Lung (tissue), 12 donors: ENCODE results near the gene ASPSCR1. TPM values are rescaled to one million over a fixed set of nuclear protein-coding genes. Genes with fewer than 3 reads are reported as not detected.

Source experiments
- ATAC-seq: fragments of 200-7000 bp; cut with Tn5 transposase; one replicate; pipeline ENCODE4 v1.9.1; 2020; ENCODE audit warnings: moderate number of reproducible peaks; ENCODE audit not compliant: insufficient read depth, low FRiP score
- DNase-seq, 3 donors: peaks; one replicate each; pipeline ENCODE4 v3.0.0-alpha.2; 2013 to 2017
- H3K27ac ChIP-seq, 2 donors: one replicate each; pipeline ENCODE4 v1.5.1; 2013; ENCODE audit warnings: mild to moderate bottlenecking in 2 of 2, moderate library complexity in 2 of 2, control low read depth in 1 of 2, inconsistent platforms in 1 of 2, low read depth in 1 of 2, low read length in 1 of 2
- H3K27me3 ChIP-seq, 3 donors: one replicate each; pipeline ENCODE4 v1.5.1; 2013; ENCODE audit warnings: low read length in 2 of 3; ENCODE audit not compliant: control insufficient read depth in 3 of 3, insufficient read depth in 3 of 3
- H3K36me3 ChIP-seq, 4 donors: one replicate each; pipeline ENCODE4 v1.5.1; 2013; ENCODE audit warnings: low read length in 4 of 4, mild to moderate bottlenecking in 1 of 4, moderate library complexity in 1 of 4; ENCODE audit not compliant: control insufficient read depth in 4 of 4, insufficient read depth in 4 of 4
- H3K4me1 ChIP-seq, 5 donors: one replicate each; pipeline ENCODE4 v1.5.1; 2013; ENCODE audit warnings: low read length in 5 of 5, mild to moderate bottlenecking in 2 of 5, moderate library complexity in 1 of 5; ENCODE audit not compliant: control insufficient read depth in 5 of 5, insufficient read depth in 5 of 5
- H3K4me3 ChIP-seq: one replicate; pipeline ENCODE4 v1.5.1; 2013; ENCODE audit warnings: mild to moderate bottlenecking, control low read depth, moderate library complexity
- H3K9ac ChIP-seq, 2 donors: one replicate each; pipeline ENCODE4 v1.5.1; 2013; ENCODE audit warnings: low read length in 2 of 2, control low read depth in 1 of 2; ENCODE audit not compliant: insufficient read depth in 1 of 2
- H3K9me3 ChIP-seq, 4 donors: one replicate each; pipeline ENCODE4 v1.5.1; 2013; ENCODE audit warnings: low read length in 3 of 4, mild to moderate bottlenecking in 1 of 4, moderate library complexity in 1 of 4; ENCODE audit not compliant: control insufficient read depth in 4 of 4, insufficient read depth in 3 of 4
- WGBS, 2 donors: extraction: QIAGEN DNeasy Blood & Tissue Kit; methylation state at CpG; one replicate each; pipeline ENCODE4 v1.1.7; 2013; 5-methylcytosine and 5-hydroxymethylcytosine counted together
- polyA plus RNA-seq, 2 donors: library from polyadenylated mRNA; stranded (reverse); fragments of 200-250 nt; gene quantifications; one replicate each; pipeline ENCODE4 v1.2.1, GENCODE V29; 2013
- total RNA-seq, 2 donors: library from RNA; depleted of rRNA in 1 of 2; stranded (reverse); fragments of >200 nt in 1 of 2; gene quantifications; one replicate each; pipeline ENCODE4 v1.2.1, GENCODE V29; 2014 to 2021
- TF ChIP-seq, protein P1 (sequence below): IDR thresholded peaks from 2 replicates; pipeline ENCODE4 v1.5.1; 2012; ENCODE audit warnings: mild to moderate bottlenecking; ENCODE audit errors: control extremely low read depth, extremely low read depth
- donor health status: control.
- donor health status: control.
- donor health status: Bipolar disorder and iron deficiency.
- donor health status: healthy.
- donor health status: DM: yes; HTN: yes; CAD: no.

The ASPSCR1 gene
- total and polyA plus RNA-seq, 4 donors = 22.9 to 68.6 (median 42.4) TPM

DNA sequence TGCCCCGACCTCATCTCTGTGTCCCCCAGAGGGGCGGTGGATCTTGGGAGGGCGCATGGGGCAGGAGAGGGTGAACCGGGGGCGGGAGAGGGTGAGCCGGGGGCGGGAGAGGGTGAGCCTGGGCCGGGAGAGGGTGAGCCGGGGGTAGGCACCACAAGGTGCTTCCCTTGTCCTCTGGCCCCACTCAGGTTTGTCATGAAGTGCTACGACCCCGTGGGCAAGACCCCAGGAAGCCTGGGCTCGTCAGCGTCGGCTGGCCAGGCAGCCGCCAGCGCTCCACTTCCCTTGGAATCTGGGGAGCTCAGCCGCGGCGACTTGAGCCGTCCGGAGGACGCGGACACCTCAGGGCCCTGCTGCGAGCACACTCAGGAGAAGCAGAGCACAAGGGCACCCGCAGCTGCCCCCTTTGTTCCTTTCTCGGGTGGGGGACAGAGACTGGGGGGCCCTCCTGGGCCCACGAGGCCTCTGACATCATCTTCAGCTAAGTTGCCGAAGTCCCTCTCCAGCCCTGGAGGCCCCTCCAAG lies 18.9 kb downstream of the ASPSCR1 start:
- no peak for ATAC-seq
- no peaks in the 10 kb centered on the region for H3K27me3 ChIP-seq
- H3K4me3 ChIP-seq = no peak overlapping the region
- 91 to 94% methylated on average over 27 to 28 of the region's 28 CpGs for WGBS, 2 donors
- H3K36me3 ChIP-seq = peaks cover 0 to 19% (median 1%) of the 10 kb centered on the region in 4 donors
- H3K9ac ChIP-seq = no peak overlapping the region
- DNase-seq = no peak
- TF ChIP-seq, protein P1, sequence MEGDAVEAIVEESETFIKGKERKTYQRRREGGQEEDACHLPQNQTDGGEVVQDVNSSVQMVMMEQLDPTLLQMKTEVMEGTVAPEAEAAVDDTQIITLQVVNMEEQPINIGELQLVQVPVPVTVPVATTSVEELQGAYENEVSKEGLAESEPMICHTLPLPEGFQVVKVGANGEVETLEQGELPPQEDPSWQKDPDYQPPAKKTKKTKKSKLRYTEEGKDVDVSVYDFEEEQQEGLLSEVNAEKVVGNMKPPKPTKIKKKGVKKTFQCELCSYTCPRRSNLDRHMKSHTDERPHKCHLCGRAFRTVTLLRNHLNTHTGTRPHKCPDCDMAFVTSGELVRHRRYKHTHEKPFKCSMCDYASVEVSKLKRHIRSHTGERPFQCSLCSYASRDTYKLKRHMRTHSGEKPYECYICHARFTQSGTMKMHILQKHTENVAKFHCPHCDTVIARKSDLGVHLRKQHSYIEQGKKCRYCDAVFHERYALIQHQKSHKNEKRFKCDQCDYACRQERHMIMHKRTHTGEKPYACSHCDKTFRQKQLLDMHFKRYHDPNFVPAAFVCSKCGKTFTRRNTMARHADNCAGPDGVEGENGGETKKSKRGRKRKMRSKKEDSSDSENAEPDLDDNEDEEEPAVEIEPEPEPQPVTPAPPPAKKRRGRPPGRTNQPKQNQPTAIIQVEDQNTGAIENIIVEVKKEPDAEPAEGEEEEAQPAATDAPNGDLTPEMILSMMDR = no peak
- H3K9me3 ChIP-seq = no peaks in the 10 kb centered on the region
- no peak overlapping the region for H3K27ac ChIP-seq
- peaks cover 0 to 61% (median 15%) of the 10 kb centered on the region in 5 donors for H3K4me1 ChIP-seq

DNA sequence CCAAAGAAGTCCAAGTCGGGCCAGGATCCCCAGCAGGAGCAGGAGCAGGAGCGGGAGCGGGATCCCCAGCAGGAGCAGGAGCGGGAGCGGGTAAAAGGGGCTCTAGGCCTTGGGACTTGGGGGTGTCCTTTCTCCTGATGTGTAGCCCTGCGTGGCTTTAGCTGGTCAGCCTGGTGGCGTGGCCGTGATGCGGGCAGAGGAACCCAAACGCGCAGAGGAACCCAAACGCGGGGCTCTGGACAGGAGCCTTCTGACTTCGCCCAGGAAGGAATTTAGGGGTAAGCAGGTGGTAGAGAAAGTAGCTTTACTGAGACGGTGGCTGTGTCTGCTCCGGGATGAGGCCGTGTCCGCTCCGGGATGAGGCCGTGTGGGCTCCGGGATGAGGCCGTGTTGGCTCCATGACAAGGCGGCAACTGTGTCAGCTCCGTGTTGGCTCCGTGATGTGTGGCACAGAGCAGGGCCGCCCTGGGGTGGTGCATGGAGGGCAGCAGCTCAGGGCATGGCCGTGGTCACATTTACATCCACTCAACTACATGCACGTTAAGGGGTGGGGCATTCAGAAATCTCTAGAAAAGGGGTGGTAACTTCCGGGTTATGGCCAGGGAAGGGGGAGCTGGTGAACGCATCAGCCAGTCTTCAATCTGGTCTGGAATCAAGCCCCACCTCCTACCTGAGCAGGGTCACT lies 19.5 kb downstream of the ASPSCR1 start:
- Histone ChIP-seq H3K4me1 (peaks cover 0 to 61% (median 13%) of the 10 kb centered on the region in 5 donors), H3K36me3 (peaks cover 0 to 19% (median 1%) of the 10 kb centered on the region in 4 donors), H3K9ac (no peak overlapping the region), H3K27me3 (no peaks in the 10 kb centered on the region), H3K4me3 (no peak overlapping the region), H3K9me3 (no peaks in the 10 kb centered on the region), H3K27ac (no peak overlapping the region)
- DNase-seq = no peak
- ATAC-seq = no peak
- TF ChIP-seq, protein P1 = no peak
- 94 to 95% methylated on average over 30 of the region's 30 CpGs for WGBS, 2 donors

DNA sequence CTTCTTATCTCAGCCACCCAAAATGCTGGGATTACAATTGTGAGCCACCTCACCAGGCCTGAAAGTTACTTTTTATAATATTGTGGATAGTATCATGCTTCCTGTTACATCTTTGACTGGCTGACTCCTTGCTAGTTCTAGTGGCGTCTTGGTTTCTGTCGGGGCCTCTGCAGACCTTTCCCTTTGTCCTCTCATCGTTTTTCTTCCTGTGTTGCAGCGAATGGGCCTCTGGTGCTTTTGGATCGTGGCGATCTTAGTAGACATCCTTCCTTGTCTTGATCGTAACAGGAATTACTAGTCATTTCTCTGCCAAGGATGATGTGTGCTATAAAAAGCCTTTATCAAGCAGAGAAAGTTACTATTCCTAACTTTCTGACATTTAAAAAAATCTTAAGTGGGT lies 20.8 kb downstream of the ASPSCR1 start:
- Histone ChIP-seq H3K9me3 (no peaks in the 10 kb centered on the region), H3K27me3 (no peaks in the 10 kb centered on the region), H3K36me3 (peaks cover 0 to 19% (median 1%) of the 10 kb centered on the region in 4 donors), H3K4me3 (no peak overlapping the region), H3K4me1 (peaks cover 3 to 50% (median 6%) of the 10 kb centered on the region in 5 donors), H3K9ac (no peak overlapping the region), H3K27ac (no peak overlapping the region)
- 85 to 86% methylated on average over 7 of the region's 7 CpGs for WGBS, 2 donors
- TF ChIP-seq, protein P1 = no peak
- no peak for ATAC-seq
- no peak for DNase-seq
